GM10266 (cell line): ENCODE data around the gene KIAA1671.

Source experiments
- DNase-seq: peaks from one replicate; pipeline ENCODE4 v3.0.0; 2012; ENCODE audit errors: extremely low spot score
- TF ChIP-seq, protein P1 (sequence below): IDR thresholded peaks from 2 replicates; pipeline ENCODE4 v1.5.1; 2012; ENCODE audit warnings: mild to moderate bottlenecking, low read depth; ENCODE audit not compliant: control insufficient read depth, insufficient read depth; ENCODE audit errors: missing control alignments

KIAA1671 gene

DNA sequence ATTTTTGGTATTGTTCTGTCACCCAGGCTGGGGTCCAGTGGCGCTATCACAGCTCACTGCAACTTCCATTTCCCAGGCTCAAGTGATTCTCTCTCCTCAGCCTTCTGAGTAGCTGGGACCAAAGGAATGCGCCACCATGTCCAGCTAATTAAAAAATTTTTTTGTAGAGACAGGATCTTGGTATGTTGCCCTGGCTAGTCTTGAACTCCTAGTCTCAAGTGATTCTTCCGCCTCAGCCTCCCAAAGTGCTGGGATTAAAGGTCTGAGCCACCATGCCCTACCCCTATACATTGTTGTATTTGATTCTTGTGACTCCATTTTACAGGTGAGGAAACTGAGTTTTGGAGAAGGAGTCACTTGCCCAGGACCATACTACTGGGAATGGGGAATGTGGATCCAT is 11.9 kb downstream of the KIAA1671 start:
- DNase-seq: no peak
- TF ChIP-seq, protein P1, sequence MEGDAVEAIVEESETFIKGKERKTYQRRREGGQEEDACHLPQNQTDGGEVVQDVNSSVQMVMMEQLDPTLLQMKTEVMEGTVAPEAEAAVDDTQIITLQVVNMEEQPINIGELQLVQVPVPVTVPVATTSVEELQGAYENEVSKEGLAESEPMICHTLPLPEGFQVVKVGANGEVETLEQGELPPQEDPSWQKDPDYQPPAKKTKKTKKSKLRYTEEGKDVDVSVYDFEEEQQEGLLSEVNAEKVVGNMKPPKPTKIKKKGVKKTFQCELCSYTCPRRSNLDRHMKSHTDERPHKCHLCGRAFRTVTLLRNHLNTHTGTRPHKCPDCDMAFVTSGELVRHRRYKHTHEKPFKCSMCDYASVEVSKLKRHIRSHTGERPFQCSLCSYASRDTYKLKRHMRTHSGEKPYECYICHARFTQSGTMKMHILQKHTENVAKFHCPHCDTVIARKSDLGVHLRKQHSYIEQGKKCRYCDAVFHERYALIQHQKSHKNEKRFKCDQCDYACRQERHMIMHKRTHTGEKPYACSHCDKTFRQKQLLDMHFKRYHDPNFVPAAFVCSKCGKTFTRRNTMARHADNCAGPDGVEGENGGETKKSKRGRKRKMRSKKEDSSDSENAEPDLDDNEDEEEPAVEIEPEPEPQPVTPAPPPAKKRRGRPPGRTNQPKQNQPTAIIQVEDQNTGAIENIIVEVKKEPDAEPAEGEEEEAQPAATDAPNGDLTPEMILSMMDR: no peak

DNA sequence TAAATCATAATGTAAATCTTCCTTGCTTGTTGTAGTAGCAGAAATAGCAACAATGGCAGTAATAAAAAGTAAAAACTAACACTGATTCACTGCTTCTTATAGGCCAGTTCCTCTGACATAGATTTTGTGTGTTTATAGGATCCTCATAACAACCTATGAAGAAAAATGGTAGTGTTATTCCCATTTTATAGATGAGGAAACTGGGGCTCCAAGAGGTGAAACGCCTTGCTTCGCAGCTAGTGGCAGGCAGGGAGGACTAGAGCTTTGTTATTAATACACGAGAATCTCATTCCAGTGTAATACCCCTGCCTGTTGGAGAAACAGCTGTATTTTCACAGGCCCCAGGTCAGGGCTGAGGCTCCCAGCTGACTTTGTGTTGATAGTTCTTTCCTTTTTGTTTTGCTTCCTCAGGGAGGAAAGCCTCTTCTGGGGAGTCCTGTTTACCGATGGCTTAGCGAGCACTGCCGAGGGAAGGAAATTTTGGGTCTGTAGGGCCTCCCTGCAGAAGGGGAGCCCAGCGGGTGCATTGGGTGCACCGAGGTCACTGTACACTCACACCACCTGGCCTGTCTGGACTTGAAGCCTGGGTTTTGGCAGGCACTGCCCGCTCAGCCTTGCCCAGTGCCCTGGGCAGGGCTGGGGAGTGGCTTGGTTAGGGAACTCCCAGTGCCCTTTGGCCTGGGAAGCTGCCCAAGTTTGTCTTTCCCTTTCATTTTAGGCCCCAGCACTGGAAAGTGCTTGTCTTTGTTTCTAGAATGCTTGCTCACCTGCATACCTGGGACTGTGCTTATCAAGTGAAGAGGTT is 13.5 kb downstream of the KIAA1671 start:
- no peak for DNase-seq
- TF ChIP-seq, protein P1: no peak

DNA sequence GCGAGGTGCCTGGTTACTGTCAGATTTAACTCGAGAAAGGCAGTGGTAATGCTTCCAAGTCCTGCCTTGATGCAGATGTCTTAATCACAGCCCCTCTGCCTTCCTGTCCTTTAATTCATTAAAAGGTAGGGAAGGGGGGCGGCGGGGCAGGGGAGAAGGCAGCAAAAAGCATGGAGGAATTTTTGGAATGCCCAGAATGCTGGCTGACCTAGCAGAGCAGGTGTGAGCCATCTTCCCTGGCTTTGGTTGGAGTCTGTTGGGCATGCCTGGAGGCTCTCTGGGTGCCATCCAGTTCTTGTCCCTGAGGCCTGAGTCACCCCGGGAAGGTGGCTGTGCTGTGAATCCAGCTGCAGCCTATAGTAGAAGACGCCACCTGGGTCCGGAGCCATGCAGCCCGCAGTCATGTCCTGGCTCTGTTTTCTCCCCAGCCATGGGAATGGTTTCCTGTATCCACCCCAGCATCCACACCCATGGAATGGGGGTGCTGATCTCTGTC is 15.6 kb downstream of the KIAA1671 start:
- TF ChIP-seq, protein P1: no peak
- no peak for DNase-seq

DNA sequence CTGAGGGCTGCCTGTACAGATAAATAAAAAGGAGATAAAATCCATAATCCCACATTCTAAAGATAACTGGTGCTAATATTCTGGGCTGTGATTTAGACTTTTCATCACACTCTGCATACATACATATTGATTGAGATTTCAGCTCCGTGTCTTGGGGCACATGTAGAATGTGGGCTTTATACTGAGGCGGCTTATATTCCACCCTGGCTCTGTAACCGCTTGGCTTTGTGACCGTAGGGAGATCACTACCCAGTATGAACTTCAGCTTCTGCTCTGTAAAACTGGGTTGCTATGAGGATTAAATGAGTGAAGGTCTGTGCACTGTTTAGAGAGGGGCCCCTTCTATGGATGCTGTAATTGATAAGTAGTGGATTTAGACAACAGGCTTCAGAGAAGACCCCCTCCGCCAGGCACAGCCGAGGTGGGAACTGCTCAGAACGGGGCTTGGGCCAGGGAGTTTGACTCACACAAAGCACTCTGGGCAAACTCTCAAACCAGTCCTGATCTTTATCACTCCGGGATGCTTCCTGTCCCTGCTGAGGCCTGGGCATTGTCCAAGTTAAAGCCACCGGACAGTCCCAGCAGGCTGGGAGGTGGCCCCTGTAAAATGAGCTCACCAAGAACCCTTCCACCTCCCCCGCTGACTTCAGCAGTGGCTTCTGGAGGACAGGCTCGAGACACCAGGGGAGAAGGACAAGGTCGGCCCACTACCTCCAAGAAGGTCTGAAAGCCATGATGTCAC is 17.2 kb downstream of the KIAA1671 start:
- TF ChIP-seq, protein P1: no peak
- no peak for DNase-seq

DNA sequence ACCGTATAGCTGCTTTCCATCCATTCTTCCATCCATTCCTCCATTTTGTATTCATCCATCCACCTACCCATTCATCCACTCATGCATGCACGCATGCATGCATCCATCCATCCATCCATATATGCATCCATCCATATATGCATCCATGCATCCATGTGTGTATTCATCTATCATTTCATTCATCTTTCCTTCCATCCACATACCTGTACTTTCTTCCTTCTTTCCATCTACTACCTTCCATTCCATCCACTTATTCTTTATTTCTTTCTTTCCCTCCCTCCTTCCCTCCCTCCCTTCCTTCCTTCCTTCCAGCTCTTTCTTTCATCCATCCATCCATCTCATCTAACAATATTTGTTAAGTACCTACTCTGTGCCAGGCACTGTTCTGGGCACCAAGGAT is 19.9 kb downstream of the KIAA1671 start:
- TF ChIP-seq, protein P1: no peak
- DNase-seq: no peak

DNA sequence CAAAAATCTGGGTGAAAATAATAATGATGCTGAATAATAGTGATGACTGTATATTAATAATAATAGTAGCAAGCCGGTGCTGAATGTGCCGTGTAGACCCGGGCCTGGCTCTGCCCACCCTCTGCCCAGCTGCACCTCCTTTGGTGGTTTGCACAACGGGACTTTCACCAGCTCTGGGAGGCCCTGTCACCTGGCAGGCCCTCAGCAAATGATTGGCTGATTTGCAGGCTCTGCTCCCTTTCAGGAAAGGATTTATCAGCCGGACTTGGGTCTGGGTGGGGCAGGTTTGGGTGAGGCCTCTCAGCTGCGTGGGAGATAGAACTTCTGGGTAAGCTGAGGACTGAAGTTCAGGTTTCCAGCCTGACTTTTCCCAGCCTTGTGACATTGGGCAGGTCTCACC is 21.4 kb downstream of the KIAA1671 start:
- TF ChIP-seq, protein P1: no peak

More for the DNA sequence above, 21.4 kb downstream of the KIAA1671 start:
- DNase-seq: no peak
